ENCODE measurements around the gene ZDHHC4.

The ZDHHC4 gene

DNA sequence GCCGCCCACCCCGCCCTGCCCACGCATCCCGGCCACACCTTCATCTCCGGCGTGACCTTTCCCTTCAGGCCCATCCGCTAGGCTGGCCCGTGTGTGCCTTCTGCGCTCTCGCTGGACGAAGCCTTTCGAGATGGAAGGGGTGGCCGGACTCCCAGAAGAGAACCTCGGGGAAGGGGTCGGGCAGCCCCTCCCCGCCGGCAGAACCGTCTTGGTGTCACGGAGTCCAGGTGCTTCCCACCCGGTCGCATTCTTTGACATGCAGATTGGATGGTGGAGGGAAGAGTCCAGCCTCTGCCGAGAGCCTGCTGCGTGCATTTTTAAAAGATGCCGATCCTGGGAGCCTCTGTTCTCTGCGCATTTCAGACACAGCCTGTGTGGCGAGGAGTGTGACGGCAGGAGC, 30.8 kb downstream of the ZDHHC4 start:
- no peak for DNase-seq

DNA sequence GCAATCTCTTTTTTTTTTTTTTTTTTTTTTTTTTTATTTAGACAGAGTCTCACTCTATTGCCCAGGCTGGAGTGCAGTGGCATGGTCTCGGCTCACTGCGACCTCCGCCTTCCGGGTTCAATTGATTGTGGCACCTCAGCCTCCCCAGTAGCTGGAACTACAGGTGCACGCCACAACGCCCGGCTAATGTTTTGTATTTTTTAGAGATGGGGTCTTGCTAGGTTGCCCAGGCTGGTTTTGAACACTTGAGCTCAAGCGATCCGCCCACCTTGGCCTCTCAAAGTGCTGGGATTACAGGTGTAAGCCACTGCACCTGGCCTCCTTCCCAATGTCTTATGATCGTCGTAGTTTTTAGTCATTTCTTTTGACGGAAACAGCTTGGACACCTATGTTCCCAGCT, 31.5 kb downstream of the ZDHHC4 start:
- DNase-seq = no peak

DNA sequence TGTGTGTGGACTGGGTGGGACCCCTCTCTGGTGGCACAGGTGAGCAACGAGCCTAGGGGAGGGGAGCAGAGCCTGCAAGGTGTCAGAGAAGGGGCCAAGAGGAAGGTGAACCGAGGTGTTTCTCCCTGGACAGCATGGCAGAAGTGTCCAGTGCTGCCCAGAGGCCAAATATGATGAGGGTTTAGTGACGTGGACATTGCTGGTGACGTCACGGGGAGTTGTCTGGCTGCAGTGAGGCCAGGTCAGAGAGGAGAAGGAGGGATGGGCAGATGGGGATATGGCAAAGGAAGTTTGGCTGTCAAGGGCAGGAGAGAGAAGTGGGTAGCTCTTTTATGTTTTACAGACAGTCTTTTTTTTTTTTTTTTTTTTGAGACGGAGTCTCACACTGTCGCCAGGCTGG, 35.6 kb downstream of the ZDHHC4 start:
- DNase-seq = no peak

DNA sequence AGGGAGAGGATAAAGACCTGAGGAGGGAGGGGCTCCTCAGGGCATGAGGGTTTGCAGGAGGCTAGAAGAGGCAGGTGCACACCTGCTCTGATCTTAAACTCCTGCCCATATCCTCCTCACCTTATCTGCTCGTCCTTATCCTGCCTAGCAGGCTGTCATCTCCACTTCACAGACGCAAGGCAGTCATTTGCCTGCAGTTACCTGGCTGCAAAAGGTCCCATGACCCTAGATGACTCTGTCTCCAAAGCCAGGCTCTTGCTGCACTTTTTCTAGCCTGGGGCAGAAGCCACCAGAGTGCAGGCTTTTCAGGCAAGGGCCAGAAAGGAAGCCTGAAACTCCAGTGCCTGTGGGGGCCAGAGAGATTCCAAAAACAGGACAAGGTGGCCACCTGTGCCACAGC, 36.5 kb downstream of the ZDHHC4 start:
- no peak for DNase-seq

DNA sequence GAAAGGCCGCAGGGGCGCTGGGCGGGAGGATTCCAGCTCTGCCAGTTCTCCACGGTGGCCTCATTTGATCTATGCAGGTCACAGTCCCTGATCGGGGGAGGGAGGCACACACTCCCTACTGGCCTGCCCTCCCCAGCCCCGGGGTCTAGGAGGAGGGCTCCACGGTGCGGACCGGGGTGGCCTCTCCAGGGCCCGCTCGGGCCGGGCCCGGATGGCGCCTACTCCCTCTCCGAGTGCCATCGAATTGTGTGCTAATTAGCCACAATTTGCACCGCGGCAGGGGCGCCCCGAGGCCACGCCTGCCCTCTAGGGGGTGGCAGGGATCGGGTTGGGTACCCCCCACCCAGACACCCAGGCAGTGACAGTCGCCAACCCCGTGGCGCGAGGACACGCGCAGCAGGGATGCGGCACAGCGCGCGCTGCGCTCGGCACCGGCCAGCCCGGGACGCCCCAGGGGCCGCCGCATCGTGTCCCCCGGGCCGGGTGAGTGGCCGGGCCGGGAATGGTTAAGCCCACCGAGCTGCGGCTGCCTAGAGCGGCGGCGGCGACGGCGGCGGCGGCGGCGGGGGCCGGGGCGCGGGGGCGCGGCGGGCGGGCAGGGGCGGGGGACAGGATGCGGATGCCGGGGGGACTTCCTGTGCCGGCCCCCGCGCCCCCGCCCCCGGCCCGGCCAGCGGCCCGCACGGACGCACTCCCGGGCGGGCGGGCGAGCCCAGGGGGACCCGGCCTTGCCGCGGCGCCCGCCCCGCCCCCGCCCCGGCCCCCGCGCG, 37.9 kb downstream of the ZDHHC4 start, which contains the start of gene ZNF853:
TSS of gene ZNF853 (plus strand) at position 658 of the 770 bp plus-strand sequence. CDS start 565 bp downstream, outside the sequence.
- DNase-seq = no peak

DNA sequence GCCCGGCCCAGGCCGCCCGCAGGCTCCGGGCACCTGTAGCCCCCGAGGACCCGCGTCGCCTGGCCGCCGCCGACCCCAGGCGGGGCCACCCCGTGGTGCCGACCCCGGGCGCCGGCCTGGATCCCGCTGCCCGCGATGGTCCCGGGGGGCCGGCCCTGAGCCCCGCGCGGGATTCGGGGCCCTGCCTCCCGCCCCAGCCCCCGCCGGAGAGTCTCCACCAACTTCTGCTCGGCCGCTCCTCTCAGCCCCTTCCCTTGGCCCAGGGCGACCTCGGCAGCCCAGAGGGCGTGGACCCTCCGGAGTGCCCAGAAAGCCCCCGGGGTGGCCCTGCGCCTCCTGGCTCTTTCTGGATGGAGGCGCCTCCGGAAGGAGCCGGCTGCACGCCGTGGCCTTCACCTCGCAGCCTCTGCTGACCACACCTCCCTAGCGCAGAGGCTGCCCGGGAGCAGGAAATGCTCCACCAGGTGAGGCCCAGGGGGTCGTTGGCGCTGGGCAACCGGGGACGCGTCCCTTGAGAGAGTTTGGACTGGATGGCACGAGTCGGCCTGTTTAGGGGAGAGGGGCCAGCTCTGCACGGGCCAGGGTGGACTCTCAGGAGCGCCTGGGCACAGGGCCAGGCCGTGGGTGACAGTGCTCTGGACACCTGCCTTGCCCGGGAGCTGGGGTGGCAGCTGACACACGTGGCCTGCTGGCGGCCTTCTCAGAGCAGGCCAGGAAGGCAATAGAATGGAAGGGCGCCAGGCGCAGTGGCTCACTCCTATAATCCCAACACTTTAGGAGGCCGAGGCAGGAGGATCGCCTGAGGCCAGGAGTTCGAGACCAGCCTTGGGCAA, 38.7 kb downstream of the ZDHHC4 start:
- no peak for DNase-seq

DNA sequence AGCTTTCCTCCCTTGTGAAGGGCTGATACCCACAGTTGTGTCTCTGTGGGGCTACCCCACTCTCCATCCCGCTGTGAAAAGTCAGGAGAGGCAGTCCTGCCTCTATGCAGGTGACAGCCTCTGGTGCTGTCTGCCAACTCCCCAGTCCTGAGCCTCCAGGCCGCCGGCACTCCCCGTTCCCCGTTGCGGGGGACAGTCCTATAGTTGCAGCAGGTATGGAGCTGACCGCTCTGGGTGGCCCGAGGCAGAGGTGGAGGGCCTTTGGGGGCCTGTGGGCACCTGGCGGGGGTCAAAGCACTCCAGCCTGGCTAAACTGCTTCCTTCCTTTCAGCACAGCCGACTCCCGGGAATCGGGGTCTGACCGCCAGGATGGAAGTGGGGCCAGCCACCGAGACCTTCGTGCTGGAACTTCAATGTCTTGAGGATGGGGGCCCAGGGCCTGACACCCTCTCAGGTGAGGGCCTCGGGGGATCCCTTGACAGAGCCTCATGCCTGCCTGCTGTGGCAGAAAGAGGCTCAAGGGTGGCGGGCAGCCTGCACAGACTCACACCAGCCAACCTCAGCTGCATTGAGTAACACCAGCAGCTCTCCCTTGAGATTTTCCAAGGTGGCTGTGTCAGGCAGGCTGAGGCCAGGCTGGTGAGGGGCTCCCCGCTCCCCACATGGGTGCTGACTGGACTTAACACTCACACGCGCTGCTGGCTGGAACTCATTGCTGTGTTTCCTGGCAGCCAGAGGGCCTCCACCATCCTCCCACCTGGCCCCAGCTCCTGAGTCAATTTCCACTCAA, 39.8 kb downstream of the ZDHHC4 start:
- DNase-seq = no peak

DNA sequence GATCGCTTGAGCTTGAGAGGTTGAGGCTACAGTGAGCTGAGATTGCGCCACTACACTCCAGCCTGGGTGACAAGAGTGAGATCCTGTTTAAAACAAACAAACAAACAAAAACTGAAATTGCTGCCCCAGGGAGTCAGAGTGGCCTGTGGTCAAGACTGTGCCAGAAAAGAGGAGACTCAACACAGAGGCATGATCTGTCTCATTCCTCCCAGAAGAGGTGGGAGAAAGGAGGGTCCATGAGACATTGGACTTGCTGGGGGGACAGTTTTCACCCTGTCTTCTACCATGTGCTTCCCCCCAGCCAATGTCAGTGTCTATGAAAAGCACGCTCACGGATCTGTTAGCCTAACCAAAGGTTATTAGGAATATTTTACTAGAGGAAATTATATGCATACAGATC, 41.4 kb downstream of the ZDHHC4 start:
- DNase-seq = no peak

DNA sequence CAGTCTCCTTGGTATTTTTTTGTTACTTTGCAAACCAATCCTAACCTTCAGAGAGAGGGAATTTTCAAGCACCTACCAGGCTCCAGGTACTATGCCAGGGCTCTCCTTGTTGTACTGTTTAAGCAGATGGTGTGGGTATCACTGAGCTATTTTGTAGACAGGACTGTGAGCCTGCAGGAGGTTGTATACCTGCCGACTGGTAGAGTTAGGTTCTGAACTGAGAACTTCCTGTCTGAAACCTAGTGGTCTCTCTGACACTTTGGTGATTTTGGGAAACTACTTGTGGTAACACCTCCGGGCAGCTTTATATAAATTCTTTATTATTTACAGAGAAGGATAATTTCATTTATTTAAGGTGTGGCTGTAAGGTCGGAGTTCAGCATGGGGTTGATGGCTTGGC, 42.7 kb downstream of the ZDHHC4 start:
- DNase-seq = no peak

DNA sequence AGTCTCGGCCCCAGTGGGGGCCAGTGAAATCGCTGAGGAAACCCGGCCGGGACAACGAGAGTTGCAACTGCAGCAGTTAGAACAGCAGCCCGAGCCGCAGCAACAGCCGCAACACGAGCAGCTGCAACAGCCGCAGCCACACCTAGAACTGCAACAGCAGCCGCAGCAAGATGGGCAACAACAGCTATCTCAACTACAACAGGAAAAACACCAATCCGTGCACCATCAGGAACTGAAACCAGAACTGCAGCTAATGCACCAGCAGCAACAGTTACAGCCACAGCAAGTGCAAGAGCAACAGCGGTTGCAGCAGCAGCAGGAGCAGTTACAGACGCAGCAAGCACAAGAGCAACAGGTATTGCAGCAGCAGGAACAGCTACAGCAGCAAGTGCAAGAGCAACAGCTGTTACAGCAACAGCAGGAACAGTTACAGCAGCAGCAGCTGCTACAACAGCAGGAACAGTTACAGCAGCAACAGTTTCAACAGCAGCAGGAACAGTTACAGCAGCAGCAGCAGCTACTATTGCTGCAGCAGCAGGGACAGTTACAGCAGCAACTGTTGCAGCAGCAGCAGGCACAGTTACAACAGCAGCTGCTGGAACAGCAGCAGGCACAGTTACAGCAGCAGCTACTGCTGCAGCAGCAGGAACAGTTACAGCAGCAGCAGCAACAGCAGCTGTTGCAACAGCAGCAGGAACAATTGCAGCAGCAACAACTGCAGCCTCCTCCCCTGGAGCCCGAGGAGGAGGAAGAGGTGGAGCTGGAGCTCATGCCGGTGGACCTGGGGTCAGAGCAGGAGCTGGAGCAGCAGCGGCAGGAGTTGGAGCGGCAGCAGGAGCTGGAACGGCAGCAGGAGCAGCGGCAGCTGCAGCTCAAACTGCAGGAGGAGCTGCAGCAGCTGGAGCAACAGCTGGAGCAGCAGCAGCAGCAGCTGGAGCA, 44.2 kb downstream of the ZDHHC4 start:
- DNase-seq = no peak

DNA sequence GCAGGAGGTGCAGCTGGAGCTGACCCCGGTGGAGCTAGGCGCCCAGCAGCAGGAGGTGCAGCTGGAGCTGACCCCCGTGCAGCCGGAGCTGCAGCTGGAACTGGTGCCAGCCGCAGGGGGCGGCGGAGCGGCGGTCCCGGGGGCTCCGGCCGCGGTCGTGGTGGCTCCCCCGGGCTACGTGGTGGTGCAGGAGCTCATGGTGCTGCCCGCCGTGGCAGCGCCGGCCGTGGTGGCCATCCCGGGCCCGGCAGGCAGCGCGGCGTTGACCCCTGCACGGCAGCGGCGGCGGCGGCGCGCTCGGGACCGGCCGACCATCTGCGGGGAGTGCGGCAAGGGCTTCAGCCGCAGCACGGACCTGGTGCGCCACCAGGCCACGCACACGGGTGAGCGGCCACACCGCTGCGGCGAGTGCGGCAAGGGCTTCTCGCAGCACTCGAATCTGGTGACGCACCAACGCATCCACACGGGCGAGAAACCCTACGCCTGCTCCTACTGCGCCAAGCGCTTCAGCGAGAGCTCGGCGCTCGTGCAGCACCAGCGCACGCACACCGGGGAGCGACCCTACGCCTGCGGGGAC, 45.0 kb downstream of the ZDHHC4 start:
- no peak for DNase-seq

DNA sequence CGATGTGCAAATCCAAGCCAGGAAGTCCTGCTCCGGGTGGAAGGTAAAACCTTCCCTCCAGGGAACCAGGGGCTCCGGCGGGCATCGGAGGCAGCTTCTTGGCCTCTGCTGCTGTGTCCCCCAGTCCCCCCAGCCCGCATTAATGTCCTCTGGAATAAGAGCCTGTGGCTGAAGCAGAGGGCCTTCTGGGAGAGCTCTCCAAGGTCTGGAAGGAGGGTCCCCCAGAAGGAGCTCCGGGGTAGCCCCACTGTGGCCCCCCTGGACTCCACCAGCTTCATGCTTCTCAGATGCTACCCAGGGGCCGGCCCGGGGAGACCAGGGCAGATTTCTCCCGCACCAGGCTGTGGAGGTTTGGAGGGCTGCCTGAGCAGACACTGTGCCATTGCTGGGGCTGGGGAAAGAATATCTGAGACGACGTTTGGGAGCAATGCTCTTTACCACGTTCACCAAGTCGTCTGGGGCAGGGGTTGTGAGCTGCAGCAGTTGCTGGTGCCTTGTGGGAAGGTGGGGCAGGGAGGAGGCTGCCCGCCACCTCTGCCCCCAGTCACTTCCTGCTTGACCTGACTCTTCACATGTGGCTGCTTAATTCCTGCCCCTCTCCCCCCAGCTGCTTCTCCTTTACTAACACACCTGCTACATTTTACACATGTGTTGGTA, 46.5 kb downstream of the ZDHHC4 start:
- peak; percentile 36 for DNase-seq

DNA sequence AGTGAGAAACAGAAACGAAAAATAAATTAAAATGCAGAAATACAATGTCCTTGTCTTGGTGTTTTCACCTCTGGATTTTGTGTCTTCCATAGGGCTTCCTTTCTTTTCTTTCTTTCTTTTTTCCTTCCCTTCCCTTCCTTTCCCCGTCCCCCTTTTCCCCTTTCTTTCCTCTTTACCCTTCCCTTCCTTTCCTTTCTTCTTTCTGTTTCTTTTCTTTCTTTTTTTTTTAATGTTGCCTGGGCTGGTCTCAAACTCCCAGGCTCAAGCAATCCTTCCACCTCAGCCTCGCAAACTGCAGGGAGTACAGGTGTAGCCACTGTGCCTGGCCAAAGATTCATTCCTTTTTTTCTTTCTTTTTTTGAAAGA, 47.0 kb downstream of the ZDHHC4 start:
- DNase-seq = no peak

DNA sequence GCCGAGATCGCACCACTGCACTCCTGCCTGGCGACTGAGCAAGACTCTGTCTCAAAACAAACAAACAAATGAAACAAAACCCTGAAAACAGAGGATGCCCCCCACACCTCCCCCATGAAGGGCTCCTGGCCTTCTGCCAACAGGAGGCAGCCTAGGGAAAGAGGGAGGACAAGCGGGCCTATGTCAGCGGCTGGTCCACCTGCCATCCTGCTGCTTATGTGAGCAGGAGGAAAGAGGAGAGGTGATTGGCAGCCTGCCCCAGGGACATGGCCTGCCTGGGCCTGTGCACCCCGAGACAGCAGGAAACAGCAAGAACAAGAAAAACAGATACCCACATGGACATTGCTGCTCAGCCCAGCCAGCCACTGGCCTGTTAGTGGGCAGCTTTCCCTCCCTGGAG, 50.8 kb downstream of the ZDHHC4 start:
- no peak for DNase-seq

DNA sequence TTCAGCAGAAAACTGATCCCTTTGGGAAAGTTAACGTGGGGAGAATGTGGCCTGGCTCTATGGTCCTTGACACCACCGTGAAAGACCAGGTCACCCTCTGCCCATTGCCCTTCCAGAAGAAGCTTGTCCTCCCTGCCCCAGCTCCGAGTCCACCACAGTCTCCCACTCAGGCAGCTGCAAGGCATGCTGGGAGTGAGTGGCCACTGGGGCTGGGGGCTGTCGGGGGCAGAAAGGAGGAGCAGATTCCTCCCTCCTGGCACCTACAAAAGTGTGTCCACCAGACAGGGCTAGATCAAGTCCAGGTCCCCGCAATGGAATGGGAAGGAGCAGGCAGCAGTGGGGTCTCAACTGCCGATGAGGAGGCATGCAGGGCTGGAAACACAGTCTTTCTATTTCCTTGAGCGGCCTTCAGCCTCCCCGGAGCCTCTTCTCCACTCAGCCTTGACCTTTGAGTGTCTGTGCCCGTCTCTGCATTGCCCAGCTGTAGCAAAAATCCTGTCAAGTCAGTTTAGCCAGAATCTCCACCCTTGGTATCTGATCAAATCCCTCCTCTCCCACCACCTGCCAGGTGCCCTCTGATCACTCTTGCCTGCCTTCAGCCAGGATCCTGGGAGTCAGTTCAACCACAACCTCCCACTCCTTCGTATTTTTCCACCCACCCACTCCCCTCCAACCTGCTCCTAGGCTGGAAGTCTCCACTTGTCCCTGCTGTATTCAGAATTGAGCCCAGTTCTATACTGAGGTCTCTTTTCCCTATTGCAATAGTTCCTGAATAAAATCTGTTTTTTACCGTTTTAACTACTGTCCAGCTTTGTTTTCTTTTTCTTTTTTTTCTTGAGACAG, 53.0 kb downstream of the ZDHHC4 start:
- DNase-seq = no peak

DNA sequence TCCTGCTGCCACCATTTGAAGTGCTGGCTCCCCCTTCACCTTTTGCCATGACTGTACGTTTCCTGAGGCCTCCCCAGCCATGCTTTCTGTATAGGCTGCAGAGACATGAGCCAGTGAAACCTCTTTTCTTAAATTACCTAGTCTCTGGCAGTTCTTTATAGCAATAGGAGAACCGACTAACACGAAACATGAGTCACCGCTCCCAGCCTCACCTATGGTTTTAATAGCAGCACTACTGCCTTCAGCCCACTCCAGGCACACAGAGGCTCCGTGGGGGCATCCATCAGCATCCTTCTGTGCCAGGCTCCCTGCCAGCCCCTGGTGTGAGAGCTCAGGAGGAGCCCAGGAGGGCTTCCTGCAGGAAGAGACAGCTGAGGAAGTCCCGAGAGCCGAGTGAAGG, 54.4 kb downstream of the ZDHHC4 start:
- no peak for DNase-seq

DNA sequence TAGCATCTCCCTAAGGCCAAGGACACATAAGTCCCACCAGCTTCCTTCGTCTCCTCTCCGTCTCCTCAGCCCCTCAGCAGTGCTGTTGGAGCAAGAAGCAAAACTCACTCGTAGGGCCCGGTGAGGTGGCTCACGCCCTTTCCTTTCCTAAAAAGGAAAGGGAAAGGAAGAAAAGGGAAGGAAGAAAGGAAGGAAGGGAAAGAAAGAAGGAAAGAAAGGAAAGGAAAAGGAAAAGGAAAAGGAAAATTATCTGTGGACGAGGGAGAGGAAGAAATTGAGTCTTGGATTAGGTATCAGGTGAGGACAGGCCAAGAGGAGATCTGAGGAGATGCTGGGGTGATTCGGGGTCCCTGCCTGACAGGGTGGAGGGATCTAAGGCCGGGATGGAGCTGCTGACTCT, 56.8 kb downstream of the ZDHHC4 start:
- no peak for DNase-seq

DNA sequence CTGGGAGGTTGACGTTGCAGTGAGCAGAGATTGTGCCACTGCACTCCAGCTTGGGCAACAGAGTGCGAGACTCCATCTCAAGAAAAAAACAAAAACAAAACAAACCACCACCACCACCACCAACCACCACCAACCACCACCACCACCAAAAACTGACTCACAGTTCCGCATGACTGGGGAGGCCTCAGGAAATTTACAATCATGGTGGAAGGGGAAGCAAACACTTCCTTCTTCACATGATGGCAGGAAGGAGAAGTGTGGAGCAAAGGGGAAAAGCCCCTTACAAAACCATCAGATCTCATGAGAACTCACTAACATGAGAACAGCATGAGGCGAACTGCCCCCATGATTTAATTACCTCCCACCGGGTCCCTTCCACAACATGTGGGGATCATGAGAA, 57.7 kb downstream of the ZDHHC4 start:
- DNase-seq = peak; percentile 24

DNA sequence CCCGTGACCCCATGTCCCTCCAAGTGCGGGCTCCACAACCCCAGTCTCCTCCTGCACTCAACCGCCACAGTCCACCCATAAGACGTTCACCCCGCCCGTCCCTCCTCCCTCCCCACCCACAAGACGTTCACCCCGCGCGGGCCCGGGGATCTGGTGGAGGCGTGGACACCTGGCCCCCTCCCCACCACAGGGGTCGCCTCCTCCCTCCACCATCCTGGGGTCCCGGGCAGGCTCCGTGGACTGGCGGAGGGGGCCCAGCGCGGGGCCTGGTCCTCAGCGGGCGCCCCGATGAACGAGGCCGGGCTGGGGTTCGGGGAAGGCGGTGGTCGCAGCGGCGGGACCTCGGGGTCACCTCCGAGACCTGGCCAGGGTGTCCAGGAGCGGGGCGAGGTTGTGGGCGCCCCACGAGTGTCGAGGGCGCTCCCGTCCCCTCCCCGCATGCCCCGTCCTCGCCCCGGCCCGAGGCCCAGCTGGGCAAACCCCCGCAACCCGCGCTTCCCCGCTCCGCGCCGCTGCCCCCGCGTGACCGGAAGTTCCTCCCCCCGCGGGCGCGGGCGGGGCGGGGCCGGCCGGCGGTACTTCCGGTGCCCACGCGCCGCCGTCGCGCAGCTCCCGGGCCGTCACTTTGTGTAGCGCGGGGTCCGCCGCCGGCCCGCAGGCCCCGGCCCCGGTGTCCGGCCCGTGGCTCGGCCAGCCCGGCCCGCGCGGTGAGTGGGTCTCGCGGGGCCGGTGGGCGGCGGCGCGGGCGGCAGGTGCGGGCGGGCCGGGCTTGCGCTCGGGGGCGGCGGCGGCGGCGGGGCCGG, 59.7 kb downstream of the ZDHHC4 start, which contains the start of gene ZNF316:
TSS of gene ZNF316 (plus strand) at position 578 of the 803 bp plus-strand sequence. CDS start 5,092 bp downstream, outside the sequence.
- DNase-seq = peak; percentile 41

Measured in CD4-positive, alpha-beta T cell treated with Interleukin-4 for 4 hours (primary cell).